Hepatocyte (in vitro differentiated cells): Measurements from ENCODE around the gene DCC.

Source experiments
- EZH2 ChIP-seq: fragments of 200-600 bp; sonication (generic); IDR thresholded peaks from 2 replicates; pipeline ENCODE4 v1.6.1; 2016; ENCODE audit warnings: antibody characterized with exemption, mild to moderate bottlenecking, borderline replicate concordance
- EZH2phosphoT487 ChIP-seq: fragments of 200-600 bp; sonication (generic); IDR thresholded peaks from one replicate; pipeline ENCODE4 v1.6.1; 2018; ENCODE audit warnings: antibody characterized with exemption, mild to moderate bottlenecking, low read depth, moderate library complexity; ENCODE audit not compliant: unreplicated experiment, severe bottlenecking
- TF ChIP-seq, protein P1 (sequence below): fragments of 200-600 bp; sonication (generic); IDR thresholded peaks from 2 replicates; pipeline ENCODE4 v1.5.1; 2016; ENCODE audit warnings: antibody characterized with exemption, mild to moderate bottlenecking; ENCODE audit not compliant: poor library complexity

DNA sequence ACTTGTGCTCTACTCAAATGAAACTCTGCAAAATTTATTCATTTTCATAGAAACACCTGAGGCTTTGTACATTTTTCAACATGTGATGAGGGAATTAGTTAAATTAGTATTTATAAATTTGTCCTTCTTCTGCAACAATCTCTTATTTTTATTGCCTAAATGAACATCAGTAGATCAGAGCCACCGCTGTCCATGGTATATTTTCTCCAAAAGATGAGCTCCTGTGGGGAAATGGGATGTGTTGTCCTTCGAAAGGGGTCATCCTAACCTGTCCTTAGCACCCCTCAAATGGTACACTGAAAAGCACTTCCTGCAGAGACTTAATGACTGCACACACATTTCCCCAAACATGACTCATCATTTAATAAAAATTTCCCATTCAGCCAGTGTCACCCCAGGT is 1169.9 kb downstream of the DCC start:
- TF ChIP-seq, protein P1, sequence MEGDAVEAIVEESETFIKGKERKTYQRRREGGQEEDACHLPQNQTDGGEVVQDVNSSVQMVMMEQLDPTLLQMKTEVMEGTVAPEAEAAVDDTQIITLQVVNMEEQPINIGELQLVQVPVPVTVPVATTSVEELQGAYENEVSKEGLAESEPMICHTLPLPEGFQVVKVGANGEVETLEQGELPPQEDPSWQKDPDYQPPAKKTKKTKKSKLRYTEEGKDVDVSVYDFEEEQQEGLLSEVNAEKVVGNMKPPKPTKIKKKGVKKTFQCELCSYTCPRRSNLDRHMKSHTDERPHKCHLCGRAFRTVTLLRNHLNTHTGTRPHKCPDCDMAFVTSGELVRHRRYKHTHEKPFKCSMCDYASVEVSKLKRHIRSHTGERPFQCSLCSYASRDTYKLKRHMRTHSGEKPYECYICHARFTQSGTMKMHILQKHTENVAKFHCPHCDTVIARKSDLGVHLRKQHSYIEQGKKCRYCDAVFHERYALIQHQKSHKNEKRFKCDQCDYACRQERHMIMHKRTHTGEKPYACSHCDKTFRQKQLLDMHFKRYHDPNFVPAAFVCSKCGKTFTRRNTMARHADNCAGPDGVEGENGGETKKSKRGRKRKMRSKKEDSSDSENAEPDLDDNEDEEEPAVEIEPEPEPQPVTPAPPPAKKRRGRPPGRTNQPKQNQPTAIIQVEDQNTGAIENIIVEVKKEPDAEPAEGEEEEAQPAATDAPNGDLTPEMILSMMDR = no peak
- TF ChIP-seq EZH2 (no peak), EZH2phosphoT487 (no peak)
